Ishikawa (cell line): ENCODE measurements around the gene ALOX5.

Source experiments
- EP300 ChIP-seq: IDR thresholded peaks from 2 replicates; pipeline ENCODE4 v1.6.1; 2012; ENCODE audit warnings: borderline replicate concordance
- YY1 ChIP-seq: IDR thresholded peaks from 2 replicates; pipeline ENCODE4 v1.6.1; 2012; ENCODE audit warnings: low read depth
- ZBTB7A ChIP-seq: IDR thresholded peaks from 2 replicates; pipeline ENCODE4 v1.6.1; 2012; ENCODE audit warnings: low read depth
- TF ChIP-seq, protein P1 (sequence below): IDR thresholded peaks from 2 replicates; pipeline ENCODE4 v1.6.1; 2012
- TF ChIP-seq, protein P2 (sequence below): IDR thresholded peaks from 2 replicates; pipeline ENCODE4 v1.6.1; 2012

DNA sequence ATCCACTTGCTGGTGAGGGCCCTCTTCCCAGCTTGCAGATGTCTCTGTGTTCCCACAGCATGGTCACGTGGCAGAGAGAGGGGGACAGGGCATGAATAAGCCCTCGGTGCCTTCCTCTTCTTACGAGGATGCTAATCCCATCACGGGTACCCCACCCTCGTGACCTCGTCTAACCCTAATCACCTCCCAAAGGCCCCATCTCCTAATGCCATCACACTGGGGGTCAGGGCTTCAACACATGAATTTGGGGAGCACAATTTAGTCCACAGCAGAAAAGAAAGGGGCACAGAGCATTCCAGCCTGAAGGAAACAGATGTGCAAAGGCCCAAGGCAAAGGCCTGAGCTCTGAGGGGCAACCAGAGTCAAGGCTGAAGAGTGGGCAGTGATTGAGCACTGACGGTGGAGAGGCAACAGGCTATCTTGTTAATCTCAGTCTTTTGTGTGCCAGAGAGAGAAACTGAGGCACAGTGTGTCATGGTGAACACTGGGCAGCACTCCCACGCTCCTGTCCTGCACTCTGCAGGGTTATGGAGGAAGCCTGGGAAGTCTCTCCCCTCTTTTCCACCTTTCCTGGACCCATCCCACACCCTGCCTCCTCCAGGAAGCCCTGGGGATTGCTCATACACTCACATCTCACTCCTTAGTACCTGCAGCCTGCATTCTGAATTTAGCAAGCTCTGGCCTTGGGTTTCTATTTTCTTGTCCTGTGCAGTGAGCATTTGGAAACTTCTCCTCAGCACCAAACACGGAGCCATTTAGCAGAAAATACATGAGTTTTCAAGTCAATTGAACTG, 49.0 kb downstream of the ALOX5 start:
- TF ChIP-seq, protein P1, sequence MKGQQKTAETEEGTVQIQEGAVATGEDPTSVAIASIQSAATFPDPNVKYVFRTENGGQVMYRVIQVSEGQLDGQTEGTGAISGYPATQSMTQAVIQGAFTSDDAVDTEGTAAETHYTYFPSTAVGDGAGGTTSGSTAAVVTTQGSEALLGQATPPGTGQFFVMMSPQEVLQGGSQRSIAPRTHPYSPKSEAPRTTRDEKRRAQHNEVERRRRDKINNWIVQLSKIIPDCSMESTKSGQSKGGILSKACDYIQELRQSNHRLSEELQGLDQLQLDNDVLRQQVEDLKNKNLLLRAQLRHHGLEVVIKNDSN, result no peak
- TF ChIP-seq, protein P2, sequence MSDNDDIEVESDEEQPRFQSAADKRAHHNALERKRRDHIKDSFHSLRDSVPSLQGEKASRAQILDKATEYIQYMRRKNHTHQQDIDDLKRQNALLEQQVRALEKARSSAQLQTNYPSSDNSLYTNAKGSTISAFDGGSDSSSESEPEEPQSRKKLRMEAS, result no peak
- no peak for TF ChIP-seq EP300
- no peak for TF ChIP-seq YY1
- TF ChIP-seq ZBTB7A, result no peak
